ENCODE results near the gene LDB2.

The LDB2 gene

GRCh38 chr4:16883806-16884205, 14.6 kb downstream of the LDB2 start:
- no peak for FAIRE-seq

- no peak for FAIRE-seq
Measured at GRCh38 chr4:16881151-16881884, 17.1 kb downstream of the LDB2 start.

- no peak for FAIRE-seq
Measured at GRCh38 chr4:16875487-16875886, 23.0 kb downstream of the LDB2 start.

- FAIRE-seq = no peak
Measured at GRCh38 chr4:16869594-16870245, 28.7 kb downstream of the LDB2 start.

- no peak for FAIRE-seq
Measured at GRCh38 chr4:16868674-16869073, 29.8 kb downstream of the LDB2 start.

GRCh38 chr4:16867827-16868226, 30.6 kb downstream of the LDB2 start:
- FAIRE-seq = no peak

GRCh38 chr4:16866974-16867373, 31.5 kb downstream of the LDB2 start:
- FAIRE-seq = no peak

GRCh38 chr4:16865897-16866283, 32.6 kb downstream of the LDB2 start:
- FAIRE-seq = no peak

GRCh38 chr4:16865209-16865896, 33.1 kb downstream of the LDB2 start:
- no peak for FAIRE-seq

- no peak for FAIRE-seq
Measured at GRCh38 chr4:16864199-16864598, 34.2 kb downstream of the LDB2 start.

- no peak for FAIRE-seq
Measured at GRCh38 chr4:16862697-16863096, 35.7 kb downstream of the LDB2 start.

GRCh38 chr4:16860516-16860915, 37.9 kb downstream of the LDB2 start:
- no peak for FAIRE-seq

- no peak for FAIRE-seq
Measured at GRCh38 chr4:16859031-16859430, 39.4 kb downstream of the LDB2 start.

GRCh38 chr4:16858275-16858752, 40.1 kb downstream of the LDB2 start:
- no peak for FAIRE-seq

- FAIRE-seq = no peak
Measured at GRCh38 chr4:16857425-16857824, 41.0 kb downstream of the LDB2 start.

- FAIRE-seq = no peak
Measured at GRCh38 chr4:16853640-16854039, 44.8 kb downstream of the LDB2 start.

GRCh38 chr4:16852644-16853043, 45.8 kb downstream of the LDB2 start:
- FAIRE-seq = no peak

GRCh38 chr4:16852228-16852627, 46.2 kb downstream of the LDB2 start:
- no peak for FAIRE-seq

- FAIRE-seq = no peak
Measured at GRCh38 chr4:16846540-16847117, 51.8 kb downstream of the LDB2 start.

GRCh38 chr4:16844816-16845586, 53.4 kb downstream of the LDB2 start:
- FAIRE-seq = no peak

- FAIRE-seq = no peak
Measured at GRCh38 chr4:16843831-16844508, 54.5 kb downstream of the LDB2 start.

- FAIRE-seq = no peak
Measured at GRCh38 chr4:16838226-16838875, 60.1 kb downstream of the LDB2 start.
